CD8-positive, alpha-beta memory T cell (primary cell): Measurements from ENCODE around the gene PRXL2C. TPM values are rescaled to one million over a fixed set of nuclear protein-coding genes. Genes with fewer than 3 reads are reported as not detected.
A peak's percentile ranks its signal among the peaks of the same experiment; 100 is the strongest.
"Not testable (repeated sequence)": the region's sequence is repeated elsewhere in the genome, so short reads cannot be mapped to it uniquely, and the experiment has no call there.

ENCODE experiments used
- CTCF ChIA-PET: fragments of 350-600 bp; sonication (Branson Sonifier 250); formaldehyde crosslinking; loops from one replicate; lab custom pipeline; 2021; ENCODE audit warnings: antibody characterized with exemption; lab: Charles Lee
- POLR2A ChIA-PET: fragments of 350-600 bp; sonication (Branson Sonifier 250); formaldehyde crosslinking; loops from one replicate; lab custom pipeline; 2021; ENCODE audit warnings: antibody characterized with exemption; lab: Charles Lee
- DNase-seq, 5 donors: peaks; one replicate each; pipeline versions ENCODE4 v3.0.0 to v3.0.0-alpha.2; 2020 to 2022; ENCODE audit warnings: mixed read lengths in 1 of 5
- H3K27ac ChIP-seq: one replicate; pipeline ENCODE4 v1.7.0; 2013; ENCODE audit warnings: low read depth, mild to moderate bottlenecking, low read length, moderate library complexity
- H3K27me3 ChIP-seq: 2 replicates; pipeline ENCODE4 v1.7.0; 2013; ENCODE audit warnings: low read length, mild to moderate bottlenecking; ENCODE audit not compliant: insufficient read depth, poor library complexity, severe bottlenecking
- H3K36me3 ChIP-seq: 2 replicates; pipeline ENCODE4 v1.7.0; 2013; ENCODE audit warnings: mild to moderate bottlenecking, low read length, moderate library complexity; ENCODE audit not compliant: insufficient read depth
- H3K4me1 ChIP-seq: 2 replicates; pipeline ENCODE4 v1.7.0; 2013; ENCODE audit warnings: mild to moderate bottlenecking, low read length, moderate library complexity; ENCODE audit not compliant: insufficient read depth
- H3K4me3 ChIP-seq: 2 replicates; pipeline ENCODE4 v1.7.0; 2013; ENCODE audit warnings: mild to moderate bottlenecking, low read length
- H3K9me3 ChIP-seq: 2 replicates; pipeline ENCODE4 v1.7.0; 2013; ENCODE audit warnings: mild to moderate bottlenecking, low read length
- H3K27ac Mint-ChIP-seq, 8 donors: one replicate each; pipeline ENCODE4 v1.8.0; 2020 to 2021; ENCODE audit warnings: mixed read lengths in 8 of 8, mild to moderate bottlenecking in 6 of 8, inconsistent platforms in 3 of 8, moderate library complexity in 3 of 8
- H3K27me3 Mint-ChIP-seq, 2 donors: one replicate each; pipeline ENCODE4 v1.8.0; 2020 to 2021; ENCODE audit warnings: mixed read lengths in 2 of 2, mild to moderate bottlenecking in 1 of 2, moderate library complexity in 1 of 2
- H3K36me3 Mint-ChIP-seq, 3 donors: one replicate each; pipeline ENCODE4 v1.8.0; 2020 to 2021; ENCODE audit warnings: mixed read lengths in 3 of 3, inconsistent platforms in 1 of 3, mild to moderate bottlenecking in 1 of 3
- H3K4me1 Mint-ChIP-seq, 3 donors: one replicate each; pipeline ENCODE4 v1.8.0; 2020 to 2021; ENCODE audit warnings: mixed read lengths in 3 of 3, inconsistent platforms in 1 of 3, mild to moderate bottlenecking in 1 of 3
- H3K4me3 Mint-ChIP-seq, 7 donors: one replicate each; pipeline ENCODE4 v1.8.0; 2020 to 2021; ENCODE audit warnings: mixed read lengths in 7 of 7, mild to moderate bottlenecking in 6 of 7, moderate library complexity in 4 of 7, inconsistent platforms in 2 of 7
- H3K9me3 Mint-ChIP-seq, 5 donors: one replicate each; pipeline ENCODE4 v1.8.0; 2020 to 2022; ENCODE audit warnings: mixed read lengths in 5 of 5, mild to moderate bottlenecking in 3 of 5, moderate library complexity in 2 of 5, inconsistent platforms in 1 of 5
- polyA plus RNA-seq: library from polyadenylated mRNA; unstranded; fragments of 300-500 nt; fragmentation: Illumina TruSeq; gene quantifications from one replicate; pipeline ENCODE4 v1.2.3, GENCODE V29; 2021
- total RNA-seq, 2 experiments: library from RNA; stranded (reverse); gene quantifications; one replicate each; pipeline ENCODE4 v1.2.3, GENCODE V29; 2021

PRXL2C gene
- total and polyA plus RNA-seq, 3 experiments from 2014 or later: 9.3 to 15.2 (median 12.0) TPM

DNA sequence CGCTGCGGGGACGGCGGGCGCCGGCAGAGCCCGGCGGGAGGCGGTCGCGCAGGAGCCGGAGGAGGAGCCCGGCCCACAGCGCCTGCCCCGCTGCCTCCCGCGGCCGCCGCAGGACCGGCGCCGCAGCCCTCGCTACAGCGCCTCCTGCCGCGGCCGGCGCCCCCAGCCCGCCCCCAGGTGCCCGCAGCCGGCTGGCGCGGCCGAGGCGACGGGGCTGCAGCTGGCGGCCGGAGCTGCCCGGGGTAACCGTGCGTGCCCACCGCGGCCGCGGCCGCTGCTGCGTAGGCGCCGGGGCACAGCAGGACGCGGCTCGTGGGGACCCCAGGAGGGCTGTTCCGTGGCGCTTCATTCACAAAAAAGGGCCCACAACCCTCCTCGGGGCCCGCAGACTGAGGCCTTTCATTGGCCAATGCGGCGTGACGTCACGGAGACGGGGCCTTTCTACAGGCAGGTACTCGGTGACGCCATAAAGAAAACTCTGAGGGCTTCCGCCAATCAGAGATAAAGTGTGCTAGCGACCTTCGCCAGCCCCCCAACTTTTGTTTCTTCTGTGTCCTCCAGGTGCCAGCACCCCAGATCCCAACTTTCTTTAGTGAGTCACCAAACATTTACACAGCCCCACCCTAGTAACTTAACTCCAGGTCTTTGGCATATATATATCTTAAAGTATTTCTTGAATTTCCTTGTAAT, 35.5 kb downstream of the PRXL2C start, which contains the start of gene CDC14B:
CDC14B (minus strand) TSS at position 353 of the 690 bp plus-strand sequence. CDS start 465 bp downstream, outside the sequence.
- no peaks in the 10 kb centered on the region for H3K9me3 ChIP-seq
- H3K27ac Mint-ChIP-seq: peak within 1 kb of the TSS in 2 of 8 donors; percentile 24 to 42
- ChIA-PET CTCF (no interaction called here), POLR2A (interaction anchor here (0.8 kb wide), 1 partner anchor 159 kb away, joined by 3 read pairs; no protein-coding TSS in a partner anchor)
- H3K4me1 ChIP-seq: no peaks in the 10 kb centered on the region
- no peaks in the 10 kb centered on the region for H3K9me3 Mint-ChIP-seq
- no peak within 1 kb of the TSS for H3K27ac ChIP-seq
- peaks cover 21% of the 10 kb centered on the region for H3K27me3 ChIP-seq
- peak within 1 kb of the TSS; percentile 69 to 87 (median 77) for H3K4me3 Mint-ChIP-seq
- peak; percentile 35 to 76 (median 53) for DNase-seq
- no peaks in the 10 kb centered on the region for H3K36me3 ChIP-seq
- peaks cover 0 to 4% (median 0%) of the 10 kb centered on the region in 3 donors for H3K36me3 Mint-ChIP-seq
- H3K4me1 Mint-ChIP-seq: peaks cover 2 to 13% (median 12%) of the 10 kb centered on the region in 3 donors
- peaks cover 28 to 64% of the 10 kb centered on the region in 2 donors for H3K27me3 Mint-ChIP-seq
- no peak within 1 kb of the TSS for H3K4me3 ChIP-seq

GRCh38 chr9:96619124-96619465, 36.0 kb downstream of the PRXL2C start:
- Histone ChIP-seq H3K9me3 (no peaks in the 10 kb centered on the region), H3K36me3 (no peaks in the 10 kb centered on the region), H3K4me1 (no peaks in the 10 kb centered on the region), H3K27ac (no peak overlapping the region), H3K4me3 (no peak overlapping the region), H3K27me3 (peaks cover 21% of the 10 kb centered on the region)
- peaks cover 0 to 4% (median 0%) of the 10 kb centered on the region in 3 donors for H3K36me3 Mint-ChIP-seq
- H3K27ac Mint-ChIP-seq: no peak overlapping the region
- H3K4me1 Mint-ChIP-seq: peaks cover 2 to 13% (median 12%) of the 10 kb centered on the region in 3 donors
- no peak overlapping the region for H3K4me3 Mint-ChIP-seq
- ChIA-PET CTCF (no interaction called here), POLR2A (interaction anchor here (0.8 kb wide), 1 partner anchor 160 kb away, joined by 3 read pairs; no protein-coding TSS in a partner anchor)
- no peak for DNase-seq
- peaks cover 28 to 66% of the 10 kb centered on the region in 2 donors for H3K27me3 Mint-ChIP-seq
- no peaks in the 10 kb centered on the region for H3K9me3 Mint-ChIP-seq

- Histone ChIP-seq H3K4me1 (no peaks in the 10 kb centered on the region), H3K27me3 (peaks cover 21% of the 10 kb centered on the region), H3K36me3 (no peaks in the 10 kb centered on the region), H3K4me3 (no peak overlapping the region), H3K9me3 (no peaks in the 10 kb centered on the region), H3K27ac (no peak overlapping the region)
- Mint-ChIP-seq H3K4me3 (peak overlapping the region; percentile 64 to 79 (median 70)), H3K27me3 (peaks cover 28 to 68% of the 10 kb centered on the region in 2 donors), H3K9me3 (no peaks in the 10 kb centered on the region), H3K27ac (peak overlapping the region in 2 of 8 donors; percentile 0 to 12), H3K36me3 (peaks cover 0 to 4% (median 0%) of the 10 kb centered on the region in 3 donors), H3K4me1 (peaks cover 2 to 13% (median 12%) of the 10 kb centered on the region in 3 donors)
- DNase-seq: peak in 1 of 5 donors; percentile 7
- CTCF ChIA-PET: no interaction called here
- POLR2A ChIA-PET: interaction anchor here (0.8 kb wide), 1 partner anchor 160 kb away, joined by 3 read pairs; no protein-coding TSS in a partner anchor
Observed at GRCh38 chr9:96618209-96619123, 36.7 kb downstream of the PRXL2C start.

DNA sequence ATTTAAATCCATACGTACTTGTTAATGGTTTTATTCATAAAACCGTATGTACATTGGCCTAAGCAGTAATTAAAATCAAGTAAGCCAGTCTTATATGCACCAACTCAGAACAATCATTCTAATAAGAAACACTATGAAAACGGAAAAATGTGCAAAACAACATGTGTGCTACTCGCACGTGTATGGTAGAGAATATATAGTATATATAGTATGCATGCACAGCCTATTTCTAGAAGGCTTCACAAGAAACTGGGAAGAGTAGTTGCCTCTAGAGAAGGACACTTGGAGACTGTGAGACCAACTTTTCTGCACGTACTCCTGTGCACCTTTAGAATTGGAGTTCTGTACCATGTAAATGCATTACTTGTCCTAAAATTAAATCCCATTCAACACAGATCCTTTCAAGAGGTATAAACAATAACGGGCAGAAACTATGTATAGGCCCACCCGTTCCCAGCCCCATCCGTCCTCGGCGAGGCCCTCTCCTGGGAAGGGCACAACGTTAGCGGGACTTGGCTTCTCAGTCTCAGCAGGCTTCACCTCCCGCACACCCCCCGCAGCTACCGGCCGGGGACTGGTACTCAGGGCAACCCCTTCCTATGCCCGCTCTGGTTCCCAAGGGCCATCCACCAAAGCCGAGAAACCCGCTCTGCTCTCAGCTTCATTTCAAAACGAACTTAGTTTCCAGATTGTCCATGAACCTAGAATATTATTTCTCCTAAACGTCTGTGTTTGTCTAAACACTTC, 37.5 kb downstream of the PRXL2C start:
- Histone ChIP-seq H3K9me3 (no peaks in the 10 kb centered on the region), H3K27ac (no peak overlapping the region), H3K4me1 (no peaks in the 10 kb centered on the region), H3K4me3 (no peak overlapping the region), H3K36me3 (no peaks in the 10 kb centered on the region), H3K27me3 (peaks cover 21% of the 10 kb centered on the region)
- no peaks in the 10 kb centered on the region for H3K9me3 Mint-ChIP-seq
- H3K27me3 Mint-ChIP-seq: peaks cover 30 to 68% of the 10 kb centered on the region in 2 donors
- DNase-seq: no peak
- peaks cover 2 to 13% (median 12%) of the 10 kb centered on the region in 3 donors for H3K4me1 Mint-ChIP-seq
- peak overlapping the region in 1 of 8 donors; percentile 0 for H3K27ac Mint-ChIP-seq
- H3K36me3 Mint-ChIP-seq: peaks cover 0 to 4% (median 0%) of the 10 kb centered on the region in 3 donors
- CTCF ChIA-PET: no interaction called here
- peak overlapping the region; percentile 52 to 79 (median 70) for H3K4me3 Mint-ChIP-seq
- POLR2A ChIA-PET: no interaction called here

DNA sequence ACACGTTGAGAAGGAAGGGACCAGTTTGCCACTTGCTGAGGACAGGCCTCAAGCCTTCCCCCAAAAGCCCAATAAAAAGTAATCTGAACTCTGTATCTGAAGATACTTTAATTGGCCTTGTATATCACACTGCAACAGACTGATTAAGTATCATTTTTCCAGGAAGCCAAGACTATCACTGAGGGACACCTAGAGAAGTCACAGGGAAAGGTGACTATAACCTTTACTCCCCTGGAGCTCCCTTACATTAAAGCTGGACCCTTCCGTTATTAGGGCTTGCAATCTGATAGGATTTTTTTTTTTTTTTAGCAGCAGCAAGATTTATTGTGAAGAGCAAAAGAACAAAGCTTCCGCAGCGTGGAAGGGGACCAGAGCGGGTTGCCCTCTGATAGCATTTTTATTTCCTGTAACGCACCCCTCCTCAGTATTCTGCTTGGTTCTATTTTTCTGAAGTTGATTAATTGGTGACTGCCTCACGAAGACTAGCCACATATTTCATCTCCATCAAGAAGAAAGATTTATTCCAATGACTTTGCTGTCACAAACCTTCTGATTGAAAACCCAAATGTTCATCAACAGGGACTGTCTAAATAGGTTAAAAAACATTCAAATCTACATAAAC, 38.2 kb downstream of the PRXL2C start:
- Mint-ChIP-seq H3K27me3 (peaks cover 29 to 69% of the 10 kb centered on the region in 2 donors), H3K27ac (no peak overlapping the region)

DNA sequence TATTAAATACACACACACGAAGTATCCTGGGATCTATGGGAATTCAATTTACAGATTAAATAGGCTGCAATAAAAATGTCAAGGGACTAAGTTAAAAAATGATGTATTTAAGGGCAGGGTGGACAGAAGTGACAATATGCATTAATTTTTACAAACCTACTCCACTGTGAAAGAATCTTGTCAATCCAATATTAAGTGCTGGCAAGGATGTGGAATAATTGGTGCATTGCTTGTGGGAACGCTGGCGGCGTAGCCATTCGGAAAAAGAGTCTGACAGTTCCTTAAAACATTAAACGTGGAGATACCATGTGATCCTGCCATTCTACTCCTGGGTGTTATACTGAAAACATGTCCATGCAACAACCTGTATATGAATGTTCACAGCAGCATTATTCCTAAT, 39.7 kb downstream of the PRXL2C start:
- no peak overlapping the region for H3K27ac ChIP-seq
- H3K4me3 Mint-ChIP-seq: no peak overlapping the region
- ChIA-PET POLR2A (no interaction called here), CTCF (no interaction called here)
- peaks cover 0 to 3% (median 0%) of the 10 kb centered on the region in 3 donors for H3K36me3 Mint-ChIP-seq
- no peak overlapping the region for H3K27ac Mint-ChIP-seq
- no peaks in the 10 kb centered on the region for H3K36me3 ChIP-seq
- no peak for DNase-seq
- peaks cover 2 to 13% (median 12%) of the 10 kb centered on the region in 3 donors for H3K4me1 Mint-ChIP-seq
- no peaks in the 10 kb centered on the region for H3K9me3 Mint-ChIP-seq
- H3K9me3 ChIP-seq: no peaks in the 10 kb centered on the region
- H3K27me3 ChIP-seq: peaks cover 23% of the 10 kb centered on the region
- no peaks in the 10 kb centered on the region for H3K4me1 ChIP-seq
- H3K27me3 Mint-ChIP-seq: peaks cover 24 to 68% of the 10 kb centered on the region in 2 donors
- H3K4me3 ChIP-seq: no peak overlapping the region

More for the DNA sequence above, 38.2 kb downstream of the PRXL2C start:
- H3K36me3 ChIP-seq: no peaks in the 10 kb centered on the region
- H3K4me3 ChIP-seq: no peak overlapping the region
- H3K4me1 ChIP-seq: no peaks in the 10 kb centered on the region
- peaks cover 2 to 13% (median 12%) of the 10 kb centered on the region in 3 donors for H3K4me1 Mint-ChIP-seq
- H3K27me3 ChIP-seq: peaks cover 25% of the 10 kb centered on the region
- ChIA-PET CTCF (interaction anchor here (0.6 kb wide), 1 partner anchor 9 kb away, joined by 3 read pairs; no protein-coding TSS in a partner anchor), POLR2A (no interaction called here)
- no peaks in the 10 kb centered on the region for H3K9me3 Mint-ChIP-seq
- DNase-seq: no peak
- no peak overlapping the region for H3K27ac ChIP-seq
- H3K4me3 Mint-ChIP-seq: peak overlapping the region in 3 of 7 donors; percentile 70 to 78 (median 77)
- H3K36me3 Mint-ChIP-seq: peaks cover 0 to 4% (median 0%) of the 10 kb centered on the region in 3 donors
- H3K9me3 ChIP-seq: no peaks in the 10 kb centered on the region

- H3K4me3 Mint-ChIP-seq, H3K36me3 ChIP-seq, H3K9me3 ChIP-seq, DNase-seq, CTCF ChIA-PET, H3K4me1 ChIP-seq, H3K36me3 Mint-ChIP-seq, H3K4me3 ChIP-seq, H3K9me3 Mint-ChIP-seq, H3K27ac Mint-ChIP-seq, H3K27ac ChIP-seq, H3K4me1 Mint-ChIP-seq: not testable (repeated sequence)
- H3K27me3 ChIP-seq: peaks cover 15% of the 10 kb centered on the region
- H3K27me3 Mint-ChIP-seq: peaks cover 22 to 65% of the 10 kb centered on the region in 2 donors
- POLR2A ChIA-PET: interaction anchor here (0.5 kb wide), 1 partner anchor 531 kb away, joined by 3 read pairs; no protein-coding TSS in a partner anchor
Observed at GRCh38 chr9:96614664-96615063, 40.5 kb downstream of the PRXL2C start.
